K562 (cell line): ENCODE results near the gene IPPK. TPM values are rescaled to one million over a fixed set of nuclear protein-coding genes. Genes with fewer than 3 reads are reported as not detected.

Experiments used
- ATF2 ChIP-seq: sonication (generic); formaldehyde crosslinking; IDR thresholded peaks from 2 replicates; pipeline ENCODE4 v1.8.1; 2022; ENCODE audit warnings: missing genetic modification reagents
- BRCA1 ChIP-seq, 2 experiments: fragments of 450-650 bp in 1 of 2; sonication (generic) in 1 of 2; formaldehyde crosslinking in 1 of 2; IDR thresholded peaks; 2 replicates each; pipeline versions ENCODE4 v1.5.0 to v1.6.1; 2017 to 2020; ENCODE audit warnings: mild to moderate bottlenecking in 1 of 2, missing genetic modification reagents in 1 of 2
- CSDE1 ChIP-seq, 2 experiments: fragments of 450-650 bp; IDR thresholded peaks; 2 replicates each; pipeline ENCODE4 v1.6.1; 2016; ENCODE audit warnings: mild to moderate bottlenecking in 1 of 2
- DEAF1 ChIP-seq: fragments of 450-650 bp; formaldehyde crosslinking; IDR thresholded peaks from 2 replicates; pipeline ENCODE4 v1.4.0; 2020; ENCODE audit warnings: mild to moderate bottlenecking, moderate library complexity
- ELF4 ChIP-seq: fragments of 450-650 bp; formaldehyde crosslinking; IDR thresholded peaks from 2 replicates; pipeline ENCODE4 v1.4.0; 2022; ENCODE audit warnings: missing genetic modification characterization
- HES1 ChIP-seq: fragments of 450-650 bp; IDR thresholded peaks from 2 replicates; pipeline ENCODE4 v1.6.1; 2016; ENCODE audit warnings: low read depth, mild to moderate bottlenecking, moderate library complexity
- JUND ChIP-seq, 2 experiments: IDR thresholded peaks; 2 replicates in 1 of 2; 3 replicates in 1 of 2; pipeline ENCODE4 v1.6.1; 2011; ENCODE audit warnings: borderline replicate concordance in 2 of 2, low read depth in 2 of 2, low read length in 2 of 2, improper control_type of control experiment in 1 of 2, missing biosample characterization in 1 of 2, missing genetic modification characterization in 1 of 2, missing genetic modification reagents in 1 of 2
- POLR3A ChIP-seq: IDR thresholded peaks from 2 replicates; pipeline ENCODE4 v1.6.1; 2011; ENCODE audit warnings: borderline replicate concordance, mild to moderate bottlenecking, moderate library complexity; ENCODE audit not compliant: insufficient read length, insufficient read depth; ENCODE audit errors: extremely low read depth
- POU5F1 ChIP-seq: fragments of 150-350 bp; IDR thresholded peaks from 2 replicates; pipeline ENCODE4 v1.6.1; 2014; ENCODE audit warnings: borderline replicate concordance, low read length, low read depth, mild to moderate bottlenecking; ENCODE audit not compliant: partially characterized antibody
- SMARCA5 ChIP-seq: fragments of 450-650 bp; IDR thresholded peaks from 2 replicates; pipeline ENCODE4 v1.6.1; 2016
- SNAPC5 ChIP-seq: fragments of 250-450 bp; sonication (Bioruptor Pico); IDR thresholded peaks from 2 replicates; pipeline ENCODE4 v1.8.0; 2021; ENCODE audit warnings: moderate library complexity, mild to moderate bottlenecking, inconsistent platforms
- SNIP1 ChIP-seq: fragments of 450-650 bp; IDR thresholded peaks from 2 replicates; pipeline ENCODE4 v1.7.1; 2017; ENCODE audit warnings: low read depth, mild to moderate bottlenecking
- TAF15 ChIP-seq: fragments of 200-400 bp; formaldehyde crosslinking; IDR thresholded peaks from 2 replicates; pipeline ENCODE4 v1.6.1; 2017; ENCODE audit warnings: mild to moderate bottlenecking, low read depth, low read length, moderate library complexity
- TGIF2 ChIP-seq: sonication (generic); formaldehyde crosslinking; IDR thresholded peaks from 2 replicates; pipeline ENCODE4 v1.8.1; 2022; ENCODE audit warnings: mild to moderate bottlenecking, missing genetic modification reagents, moderate library complexity
- XRCC4 ChIP-seq: IDR thresholded peaks from one replicate; pipeline ENCODE4 v1.6.1; 2011; ENCODE audit not compliant: insufficient read depth, insufficient read length; ENCODE audit errors: extremely low read depth
- ZC3H4 ChIP-seq: sonication (generic); formaldehyde crosslinking; IDR thresholded peaks from 2 replicates; pipeline ENCODE4 v1.9.0; 2021; ENCODE audit warnings: missing genetic modification reagents, borderline replicate concordance
- ZKSCAN3 ChIP-seq: fragments of 250-450 bp; sonication (Bioruptor Pico); IDR thresholded peaks from 2 replicates; pipeline ENCODE4 v1.4.0; 2020
- ZNF347 ChIP-seq: fragments of 450-650 bp; formaldehyde crosslinking; IDR thresholded peaks from 2 replicates; pipeline ENCODE4 v1.4.0; 2020; ENCODE audit warnings: low read depth, mild to moderate bottlenecking, moderate library complexity
- ZNF639 ChIP-seq, 2 experiments: fragments of 200-800 bp in 1 of 2; sonication (Bioruptor generic) in 1 of 2; sonication (generic) in 1 of 2; formaldehyde crosslinking in 1 of 2; IDR thresholded peaks in 1 of 2; conservative IDR thresholded peaks in 1 of 2; 2 replicates each; pipeline versions ENCODE4 v1.5.0 to v1.6.1; 2016 to 2020; ENCODE audit warnings: missing compliant biosample characterization in 1 of 2, missing genetic modification characterization in 1 of 2, missing genetic modification reagents in 1 of 2
- ZNF707 ChIP-seq: fragments of 250-450 bp; sonication (Bioruptor Pico); conservative IDR thresholded peaks from 2 replicates; pipeline ENCODE4 v1.8.0; 2022; ENCODE audit warnings: inconsistent platforms, mild to moderate bottlenecking, moderate library complexity
- ZSCAN29 ChIP-seq: fragments of 450-650 bp; IDR thresholded peaks from 2 replicates; pipeline ENCODE4 v1.6.1; 2017
- polyA plus RNA-seq, 8 experiments: library from polyadenylated mRNA; depleted of rRNA in 4 of 8; stranded (reverse) in 5 of 8; unstranded in 3 of 8; fragments of >200 nt; fragmentation: Nextera tagmentation in 2 of 8; fragmentation: Illumina TruSeq in 1 of 8; extraction: Ambion mirVana in 2 of 8; extraction: Trizol in 1 of 8; gene quantifications; 2 replicates each; pipeline versions ENCODE4 v1.2.1 to v1.2.3, GENCODE V29; 2011 to 2014; ENCODE audit warnings: inconsistent platforms in 1 of 8, missing spikeins in 1 of 8
- total RNA-seq, 7 experiments: library from RNA; depleted of rRNA in 6 of 7; stranded (reverse); fragments of >200 nt in 6 of 7; fragmentation: Illumina TruSeq in 2 of 7; extraction: Trizol in 2 of 7; gene quantifications; 2 replicates each; pipeline versions ENCODE4 v1.2.1 to v1.2.3, GENCODE V29; 2011 to 2021; ENCODE audit warnings: low replicate concordance in 1 of 7

The IPPK gene
- total and polyA plus RNA-seq, 9 of the 15 experiments (the other 6 are each of a cell fraction or from before 2014, with no cell fraction given) = 3.1 to 22.2 (median 11.2) TPM

GRCh38 chr9:92669890-92670708 lies at the start of gene IPPK (continued):
- TF ChIP-seq ATF2 (no peak), ELF4 (CRISPR knock-in tag) (peak; percentile 47; the same call in 1 of the 2 replicates), HES1 (no peak), BRCA1 (IDR thresholded peaks at IDR 0.05) (no peak), BRCA1 (CRISPR knock-in tag; IDR thresholded peaks at IDR 0.05) (no peak), SMARCA5 (peak; percentile 43; the same call in 1 of the 2 replicates), XRCC4 (no peak), DEAF1 (CRISPR knock-in tag) (no peak), ZNF707 (no peak), TGIF2 (CRISPR knock-in tag) (no peak), ZC3H4 (no peak), SNIP1 (no peak), POLR3A (no peak), JUND (IDR thresholded peaks at IDR 0.05; ENCODE audit: borderline replicate concordance, low read depth, low read length) (peak; percentile 78), JUND (tag; IDR thresholded peaks at IDR 0.05; ENCODE audit: borderline replicate concordance, low read depth, low read length) (peak; percentile 38; the same call in 1 of the 3 replicates), CSDE1 (IDR thresholded peaks at IDR 0.05) (no peak), ZNF639 (CRISPR knock-in tag; conservative IDR thresholded peaks at IDR 0.05 in 1 of 2, IDR thresholded peaks at IDR 0.05 in 1 of 2) (peak in 1 of 2 experiments; percentile 77; a peak in 2 of 4 replicates), POU5F1 (peak; percentile 60), TAF15 (no peak), ZKSCAN3 (CRISPR knock-in tag) (no peak), ZNF347 (CRISPR knock-in tag) (no peak), ZSCAN29 (no peak), SNAPC5 (CRISPR knock-in tag) (no peak)
